CD1c-positive myeloid dendritic cell (primary cell): Measurements from ENCODE around the gene EML1.
"Not testable (repeated sequence)": the region's sequence is repeated elsewhere in the genome, so short reads cannot be mapped to it uniquely, and the experiment has no call there.

ENCODE experiments used
- DNase-seq: peaks from one replicate; pipeline ENCODE4 v3.0.0-alpha.2; 2016; ENCODE audit errors: extremely low spot score

Gene EML1

DNA sequence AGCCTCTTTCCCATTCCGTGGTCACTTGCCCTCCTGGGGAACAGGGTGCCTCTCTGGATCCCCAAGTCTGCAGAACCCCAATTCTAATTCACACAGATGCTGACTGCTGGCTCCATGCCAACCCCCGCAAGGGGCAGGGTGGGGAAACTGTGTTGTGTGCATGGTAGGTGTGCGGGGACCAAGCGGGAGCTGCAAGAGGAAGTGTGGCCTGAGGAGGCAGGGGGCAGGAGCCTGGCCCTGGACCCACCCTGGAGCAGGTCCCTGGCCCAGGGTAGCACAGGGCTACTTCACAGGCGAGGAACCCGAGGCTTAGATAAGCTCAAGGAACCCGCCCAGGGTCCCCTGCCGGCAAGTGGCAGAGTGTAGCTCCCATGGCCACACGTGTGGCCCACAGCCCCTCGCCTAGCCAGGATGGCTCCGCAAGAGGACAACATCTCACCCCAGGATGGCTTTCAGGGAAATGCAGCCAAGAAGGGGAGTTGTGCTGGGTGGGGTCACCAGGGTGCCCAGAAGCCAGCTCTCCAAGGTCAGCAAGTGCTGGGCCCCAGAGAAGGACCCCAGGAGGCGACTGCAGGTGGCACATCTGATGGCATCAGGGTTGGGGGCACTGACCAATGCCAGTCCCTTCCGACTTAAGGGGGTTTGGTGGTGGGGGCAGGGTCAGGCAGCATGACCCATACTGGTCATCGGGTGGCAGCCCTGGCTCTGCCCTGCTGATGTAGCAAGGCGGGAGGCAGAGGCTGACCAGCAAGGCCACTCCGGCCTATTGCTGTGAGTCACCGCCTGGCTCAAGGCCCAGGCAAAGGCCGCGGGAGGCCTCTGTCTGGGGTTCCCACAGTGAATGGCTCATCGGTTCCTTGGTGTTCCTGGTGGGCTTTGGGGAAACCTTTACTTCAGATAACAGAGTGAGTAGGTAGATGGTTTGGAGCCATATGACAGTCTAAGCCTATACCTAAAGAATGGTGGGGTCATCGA is 37.3 kb upstream of the EML1 start:
- DNase-seq = no peak

DNA sequence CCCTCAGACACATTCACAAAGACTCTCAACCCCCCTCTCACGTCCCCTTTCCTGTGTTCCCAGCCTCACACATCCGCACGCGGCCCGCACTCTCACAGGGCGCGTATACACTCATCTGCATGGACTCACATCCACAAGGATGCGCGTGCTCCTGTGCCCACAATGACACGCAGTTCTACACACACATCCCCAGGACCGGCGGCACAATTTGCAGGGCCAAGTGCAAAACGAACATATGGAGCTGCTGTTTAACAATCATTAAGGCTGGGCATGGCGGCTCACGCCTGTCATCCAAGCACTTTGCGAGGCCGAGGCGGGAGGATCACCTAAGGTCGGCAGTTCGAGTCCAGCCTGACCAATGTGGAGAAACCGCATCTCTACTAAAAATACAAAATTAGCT is 36.4 kb upstream of the EML1 start:
- no peak for DNase-seq

DNA sequence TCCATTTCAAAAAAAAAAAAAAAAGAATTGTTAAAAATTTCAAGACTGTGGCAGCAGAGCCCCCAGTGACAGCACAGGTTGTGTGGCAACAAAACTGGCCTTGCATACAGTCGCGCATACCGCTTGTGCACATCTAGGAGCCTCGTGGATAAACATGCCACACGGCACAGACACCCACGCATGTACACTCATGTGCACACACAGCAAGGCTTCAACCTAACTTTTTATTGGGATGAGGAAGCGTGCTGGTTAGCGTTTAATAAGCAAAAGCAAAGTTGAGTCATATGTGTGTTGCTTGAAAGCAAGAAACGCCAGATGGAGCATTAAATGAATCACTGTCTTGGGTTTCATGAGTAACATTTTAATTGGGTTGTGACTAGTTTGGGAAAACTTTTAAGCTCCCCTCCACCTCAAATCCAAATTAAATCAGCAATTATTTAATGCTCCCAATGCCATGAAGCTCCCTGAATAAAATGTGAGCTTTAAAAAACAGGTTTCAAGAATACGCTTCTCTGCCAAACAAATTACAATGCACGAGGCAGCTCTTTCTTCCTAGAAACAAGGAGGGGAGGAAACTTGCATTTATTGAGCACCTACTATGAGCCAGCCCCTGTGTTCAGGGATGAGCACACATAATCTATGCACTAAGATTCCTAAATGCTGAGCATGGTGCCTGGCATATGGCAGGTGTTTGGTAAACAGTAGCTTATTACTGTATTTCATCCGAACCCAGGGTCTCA is 35.7 kb upstream of the EML1 start:
- DNase-seq = no peak

DNA sequence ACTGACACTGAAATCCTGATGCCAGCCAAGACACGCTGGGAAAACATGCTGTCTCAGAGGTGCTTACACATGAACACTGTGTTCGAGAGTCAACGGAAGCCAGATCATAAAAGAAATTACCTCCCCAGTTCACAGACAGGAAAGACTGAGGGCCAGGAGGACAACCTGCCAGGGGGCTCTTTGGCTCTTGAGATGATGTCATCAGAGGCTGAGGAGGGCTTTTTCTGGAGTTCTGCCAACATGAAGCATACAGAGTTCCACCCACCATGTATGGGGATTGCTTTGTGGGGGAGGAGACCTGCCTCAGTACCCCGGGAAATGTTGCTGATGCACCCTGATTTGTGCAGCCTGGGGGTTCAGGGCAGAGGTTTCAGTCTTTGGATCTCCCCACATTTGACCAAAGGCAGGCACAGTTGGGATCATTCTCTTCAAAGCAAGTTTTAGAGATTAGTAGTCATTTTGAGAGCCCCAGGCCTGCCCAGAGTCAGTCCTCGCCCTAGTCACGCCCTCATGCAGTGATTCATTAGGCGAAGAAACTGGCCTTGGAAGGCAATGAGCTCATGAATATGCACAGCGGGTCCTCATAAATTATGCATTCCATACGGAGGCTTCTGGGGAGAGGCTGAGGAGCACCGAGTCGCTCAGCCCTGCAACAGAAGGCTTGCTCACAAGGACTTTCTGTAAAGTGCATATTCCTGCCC is 34.9 kb upstream of the EML1 start:
- DNase-seq = no peak

DNA sequence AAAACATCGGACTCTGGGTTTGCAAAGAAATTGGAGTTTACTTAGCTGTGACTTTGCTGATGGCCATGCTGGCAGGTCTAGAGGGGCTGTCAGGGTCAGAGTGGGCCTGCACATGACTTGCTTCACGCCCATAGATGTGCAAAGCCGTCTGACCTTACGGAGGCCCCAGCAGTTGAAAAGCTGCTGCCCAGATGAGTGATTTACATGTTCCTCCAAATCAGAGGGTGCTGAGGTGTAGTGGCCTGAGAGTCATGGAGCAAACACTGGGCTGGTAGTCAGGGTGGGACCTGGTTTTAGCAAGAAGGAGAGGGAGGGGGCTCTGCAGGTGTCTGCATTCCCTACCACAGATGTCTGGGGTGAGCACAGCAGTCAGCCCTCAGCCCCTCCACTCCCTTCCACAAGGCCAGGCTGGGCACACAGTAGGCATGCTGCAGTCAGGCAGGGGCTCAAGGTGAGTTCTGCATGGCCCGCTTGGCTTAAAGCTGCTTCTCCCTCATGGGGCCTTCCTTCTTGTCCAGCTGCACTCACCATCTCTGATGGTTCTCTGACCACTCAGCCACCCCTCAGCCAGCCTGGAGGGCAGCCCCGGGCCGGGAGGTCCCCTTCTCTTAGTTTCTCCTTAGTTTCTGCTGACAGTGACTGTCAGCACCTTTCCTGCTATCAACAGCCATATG is 34.2 kb upstream of the EML1 start:
- DNase-seq = no peak

DNA sequence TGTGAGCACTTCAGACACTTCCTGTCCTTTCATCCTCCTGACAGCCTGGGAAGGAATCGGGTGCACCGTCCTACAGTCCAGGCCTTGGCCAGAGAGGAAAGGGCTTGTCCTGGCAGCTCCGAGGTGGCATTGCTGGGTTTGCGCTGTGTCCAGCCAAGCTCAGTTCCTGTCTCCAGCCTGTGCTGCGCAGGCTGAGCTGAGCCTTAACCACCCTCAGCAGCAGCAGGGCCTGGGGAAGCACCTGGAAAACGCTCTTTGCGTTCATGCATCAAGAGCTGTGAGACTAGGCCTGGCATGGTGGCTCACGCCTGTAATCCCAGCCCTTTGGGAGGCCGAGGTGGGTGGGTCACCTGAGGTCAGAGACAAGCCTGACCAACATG is 33.7 kb upstream of the EML1 start:
- DNase-seq = no peak

DNA sequence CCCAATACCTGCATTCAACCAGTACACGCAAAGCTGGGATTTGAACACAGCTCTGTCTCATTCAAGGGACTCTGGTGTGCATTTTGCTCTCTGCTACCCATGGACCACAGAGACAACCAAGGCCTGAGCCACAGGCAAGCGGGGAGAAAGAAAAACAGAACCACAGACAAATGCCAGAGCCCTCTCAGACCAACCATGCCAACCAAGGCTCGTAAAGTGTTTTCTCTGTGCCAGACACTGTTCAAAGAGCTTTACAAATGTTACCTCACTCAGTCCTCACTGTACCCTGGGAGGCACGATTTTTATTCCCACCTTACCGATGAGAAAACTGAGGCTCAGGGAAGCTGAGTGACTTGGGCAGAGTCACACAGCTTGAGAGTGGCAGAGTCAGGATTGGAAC is 32.4 kb upstream of the EML1 start:
- DNase-seq = no peak

DNA sequence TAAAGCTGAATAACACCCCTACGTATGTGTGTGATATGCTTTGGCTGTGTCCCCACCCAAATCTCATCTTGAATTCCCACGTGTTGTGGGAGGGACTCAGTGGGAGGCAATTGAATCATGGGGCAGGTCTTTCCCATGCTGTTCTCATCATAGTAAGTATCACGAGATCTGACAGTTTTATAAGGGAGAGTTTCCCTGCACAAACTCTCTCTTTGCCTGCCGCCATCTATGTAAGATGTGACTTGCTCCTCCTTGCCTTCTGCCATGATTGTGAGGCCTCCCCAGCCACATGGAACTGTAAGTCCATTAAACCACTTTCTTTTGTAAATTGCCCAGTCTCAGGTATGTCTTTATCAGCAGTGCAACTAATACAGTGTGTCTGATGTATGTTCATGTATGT is 30.3 kb upstream of the EML1 start:
- not testable (repeated sequence) for DNase-seq

DNA sequence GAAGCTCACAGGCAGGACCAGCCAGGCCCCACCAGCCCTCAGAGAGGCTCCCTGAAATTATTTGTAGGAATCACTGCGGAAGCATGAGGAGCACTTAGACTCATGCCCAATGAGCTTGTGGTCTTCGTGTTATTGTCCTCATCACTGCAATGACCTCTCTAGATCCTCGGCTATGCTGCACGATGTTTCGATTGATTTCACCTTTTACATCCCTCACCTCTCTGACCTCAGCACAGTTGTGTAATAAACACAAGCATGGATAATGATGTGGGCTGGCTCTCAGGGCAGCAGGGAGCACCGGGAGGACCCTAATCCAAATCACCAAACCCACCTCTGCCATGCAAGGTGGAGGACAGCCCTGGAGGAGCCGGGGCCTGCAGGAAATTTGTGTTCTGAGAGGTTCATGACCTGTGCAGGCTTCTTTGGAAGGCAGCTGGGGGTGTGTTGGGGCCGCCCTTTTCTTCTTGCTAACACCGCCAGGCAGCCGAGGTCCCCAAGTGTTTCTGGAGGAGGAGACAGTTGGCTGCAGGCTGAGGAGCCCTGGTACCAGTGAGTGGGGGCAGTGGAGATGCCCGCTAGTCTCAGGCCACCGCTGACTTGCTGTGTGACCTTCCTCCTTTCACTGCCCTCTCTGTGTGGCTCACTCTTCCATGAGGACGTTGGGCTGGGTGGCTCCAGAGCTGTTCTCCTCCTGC is 29.5 kb upstream of the EML1 start:
- DNase-seq = no peak

DNA sequence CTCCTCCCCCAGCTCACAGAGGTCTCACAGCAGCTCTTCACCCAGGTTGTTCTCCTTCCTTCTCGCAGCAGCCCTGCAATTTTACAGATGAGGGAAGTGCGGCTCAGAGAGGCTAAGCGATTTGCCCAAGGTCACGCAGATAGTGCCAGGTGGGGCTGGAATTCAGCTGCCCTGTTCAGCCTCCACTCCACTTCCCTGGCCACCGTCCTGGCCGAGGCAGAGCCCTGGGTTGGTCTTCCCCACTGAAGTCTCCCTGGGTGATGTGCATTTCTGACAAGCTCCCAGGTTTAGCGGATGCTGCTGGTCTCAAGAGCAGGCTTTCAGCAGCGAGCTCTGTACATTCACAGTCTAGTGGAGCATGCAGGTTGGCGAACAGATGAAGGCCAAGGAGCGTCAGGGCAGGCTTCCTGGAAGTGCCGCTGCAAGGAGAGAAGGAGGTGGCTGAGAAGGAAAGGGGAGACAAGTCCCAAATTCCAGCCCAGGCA is 28.9 kb upstream of the EML1 start:
- no peak for DNase-seq

DNA sequence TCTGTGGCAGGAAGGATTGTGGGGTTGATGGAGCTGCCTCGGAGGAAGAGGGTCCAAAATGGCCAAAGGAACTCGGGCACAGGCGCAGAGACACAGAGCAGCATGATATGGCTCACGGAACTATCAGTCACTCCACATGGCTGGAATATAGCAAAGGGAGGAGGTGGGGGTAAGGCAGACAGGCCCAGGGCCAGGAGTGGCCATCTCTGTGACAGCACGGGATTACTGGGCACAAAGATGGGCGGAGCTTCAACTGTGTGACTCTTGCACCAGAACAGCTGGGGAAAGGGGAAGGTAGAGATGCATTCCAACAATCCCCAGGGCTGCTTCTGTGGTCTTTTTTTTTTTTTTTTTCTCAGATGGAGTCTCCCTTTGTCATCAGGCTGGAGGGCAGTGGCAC is 24.8 kb upstream of the EML1 start:
- no peak for DNase-seq

DNA sequence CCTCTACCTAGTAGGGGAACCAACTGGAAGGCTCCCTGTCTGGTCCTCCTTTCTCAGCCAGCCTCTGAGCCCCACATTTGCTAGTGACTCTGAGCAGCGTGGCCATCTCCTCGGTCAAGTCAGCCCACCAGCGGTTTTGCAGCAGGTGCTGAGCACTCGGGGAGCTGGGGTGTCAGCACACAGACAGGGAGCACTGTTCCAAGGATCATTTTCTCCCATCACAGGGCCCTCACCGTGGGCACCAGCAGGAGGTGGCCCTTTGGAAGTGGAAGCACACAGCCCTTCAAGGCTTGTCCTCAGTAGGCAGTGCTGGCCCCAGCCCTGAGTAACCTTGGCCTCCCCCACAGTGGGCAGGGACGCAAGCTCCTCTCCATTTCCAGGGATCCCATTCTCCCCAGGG is 24.1 kb upstream of the EML1 start:
- DNase-seq = no peak

DNA sequence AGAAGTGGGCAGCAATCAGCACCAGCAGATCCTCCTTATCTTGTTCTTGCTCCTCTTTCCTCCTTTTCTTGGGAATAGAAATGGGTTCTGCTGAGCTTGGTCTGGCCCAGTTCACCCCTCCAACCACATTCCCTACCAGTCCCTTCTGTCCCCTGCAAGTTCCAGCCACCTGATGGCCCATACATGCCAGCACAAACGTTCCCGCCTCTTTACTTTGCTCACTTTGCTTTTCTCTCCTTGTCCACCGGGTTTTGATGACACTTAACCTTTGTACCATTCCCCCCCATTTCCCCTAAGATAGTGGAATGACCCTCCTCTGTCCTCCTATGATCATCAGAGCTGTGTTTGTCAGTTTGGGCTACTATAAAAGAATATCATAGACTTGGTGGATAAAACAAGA is 23.4 kb upstream of the EML1 start:
- DNase-seq = no peak

DNA sequence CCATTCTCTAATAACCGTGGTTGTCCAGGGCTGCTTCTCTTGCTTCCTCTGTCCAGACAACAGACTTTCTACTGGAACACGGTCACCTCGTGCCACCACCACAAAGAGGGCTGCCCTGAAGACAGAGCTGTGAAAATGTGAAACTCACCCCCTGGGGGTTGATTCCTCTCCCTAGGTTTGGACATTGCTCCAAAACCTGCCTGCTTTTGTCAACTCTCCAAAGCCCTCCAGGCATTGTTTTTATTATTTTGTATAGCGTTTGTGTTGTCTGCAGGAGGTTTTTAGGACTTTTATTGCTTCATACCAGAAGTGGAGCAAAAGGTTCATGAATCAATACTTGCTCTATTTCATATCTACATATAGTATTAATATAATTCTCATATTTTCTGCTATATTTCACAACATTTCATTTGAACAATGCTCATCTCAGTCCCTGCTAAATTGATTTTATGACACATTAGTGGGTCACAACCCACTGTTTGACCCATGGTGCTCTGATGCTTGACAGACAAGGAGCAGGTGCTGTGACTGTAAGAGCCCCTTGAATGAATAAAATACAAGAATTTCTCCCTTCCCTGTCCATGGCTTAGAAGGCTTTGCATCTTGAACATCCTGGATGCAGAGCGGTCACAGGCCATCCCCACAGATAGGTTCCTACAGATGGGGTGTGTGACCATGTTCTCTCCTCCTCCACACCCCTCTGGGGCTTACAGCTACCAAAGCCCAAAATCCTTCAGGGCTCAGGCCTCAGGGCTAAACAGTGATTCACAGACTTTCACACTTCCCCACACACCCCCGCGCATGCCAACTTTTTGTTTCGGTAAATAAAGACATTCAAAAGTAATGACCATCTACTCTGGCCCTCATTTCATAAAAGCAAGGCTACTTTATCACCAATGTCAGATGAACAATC is 20.6 kb upstream of the EML1 start:
- DNase-seq = no peak

DNA sequence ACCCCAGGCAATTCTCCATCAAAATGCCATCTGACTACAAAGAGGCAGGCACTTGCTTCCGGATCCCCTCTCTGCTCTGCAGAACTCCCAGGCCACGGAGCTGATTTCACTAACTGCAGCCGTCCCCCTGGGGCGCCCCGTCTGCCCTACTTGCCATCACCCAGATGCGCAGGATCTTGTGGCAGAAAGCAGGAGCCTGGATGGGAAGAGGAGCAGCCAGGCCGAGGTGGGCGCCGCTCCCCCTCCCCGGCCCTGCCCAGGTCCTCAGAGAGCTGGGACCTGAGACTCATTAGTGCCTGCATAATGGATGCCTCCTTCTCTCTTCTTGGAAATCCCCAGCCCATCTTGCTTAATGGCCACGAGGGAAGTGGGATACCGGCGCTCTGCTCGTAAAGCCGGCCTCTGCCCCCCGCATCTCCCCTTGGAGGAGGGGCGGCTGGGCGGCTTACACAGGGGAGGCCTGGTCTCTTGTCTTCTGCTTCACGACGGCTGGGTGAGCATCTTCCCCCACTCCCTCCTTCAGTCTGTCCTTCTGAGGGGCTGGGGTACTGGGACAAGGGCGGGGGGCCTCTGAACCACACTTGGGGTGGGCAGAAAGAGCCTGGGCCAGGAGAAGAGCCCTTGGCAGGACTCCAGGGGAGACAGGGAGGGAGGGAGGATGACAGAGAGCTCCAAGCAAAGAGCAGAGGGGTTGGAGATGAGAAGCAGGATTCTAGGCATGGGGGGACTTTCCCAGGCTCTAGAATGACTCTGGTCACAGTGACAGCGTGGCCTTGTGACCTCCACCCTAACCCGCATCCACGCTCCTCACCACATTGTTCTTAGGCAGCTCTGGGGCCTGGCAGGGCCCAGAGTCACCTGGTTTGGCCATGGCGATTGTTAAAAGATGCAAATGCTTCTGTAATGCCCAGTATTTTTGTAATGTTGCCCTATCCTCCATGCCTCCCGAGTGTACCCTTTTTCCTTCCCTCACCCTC is 19.4 kb upstream of the EML1 start:
- no peak for DNase-seq

DNA sequence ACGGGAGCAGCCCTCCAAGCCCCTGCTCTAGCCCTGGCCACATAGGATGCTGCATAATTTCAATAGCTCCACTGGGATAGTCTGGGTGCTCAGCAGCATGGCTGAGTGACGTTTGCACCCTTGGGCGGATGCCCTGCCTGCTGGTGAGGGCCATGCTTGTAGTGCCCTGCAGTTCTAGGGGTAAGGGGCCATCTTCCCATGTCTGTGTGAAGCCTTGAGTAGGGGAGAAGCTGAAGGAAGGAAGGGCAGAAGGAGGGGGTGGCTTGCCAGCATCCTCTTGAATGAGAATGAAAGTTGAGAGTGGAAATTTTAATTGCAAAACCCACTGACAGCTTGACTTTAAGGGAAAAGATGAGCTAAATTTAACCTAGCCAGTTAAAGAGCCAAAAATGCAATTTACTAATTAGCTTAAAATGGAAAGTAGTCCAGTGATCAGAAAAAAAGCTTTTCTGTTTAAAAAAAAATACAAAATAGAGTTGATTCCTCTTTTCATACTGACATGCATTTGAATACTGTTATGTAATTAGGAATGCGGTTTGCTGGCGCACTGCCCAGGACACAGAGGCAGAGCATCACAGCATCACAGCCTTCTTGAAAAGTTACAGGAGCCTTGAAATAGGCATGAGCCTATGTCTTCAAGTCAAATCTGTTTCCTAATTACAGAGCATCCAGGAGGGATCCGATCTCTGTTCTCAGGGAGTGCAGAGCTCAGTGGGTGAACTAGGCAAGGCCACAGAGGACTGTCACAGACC is 18.5 kb upstream of the EML1 start:
- no peak for DNase-seq

DNA sequence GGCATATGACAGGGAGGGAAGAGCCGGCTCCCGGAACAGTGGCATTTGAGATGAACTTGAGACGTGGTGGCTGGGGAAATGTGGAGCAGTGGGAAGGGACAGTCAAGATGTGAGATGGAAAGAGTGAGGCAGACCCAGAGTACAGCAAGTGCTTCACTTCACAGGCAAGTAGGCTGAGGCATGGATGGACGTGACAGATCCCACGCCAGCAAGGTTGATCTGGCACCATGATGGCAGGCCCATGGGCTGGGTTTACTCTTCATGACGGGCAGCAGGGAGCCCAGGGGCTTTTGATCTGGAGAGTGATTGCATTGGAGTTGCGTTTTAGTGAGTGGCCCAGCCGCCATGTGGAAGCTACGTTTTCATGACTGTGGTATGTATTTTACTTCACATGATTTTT is 17.9 kb upstream of the EML1 start:
- DNase-seq = no peak

DNA sequence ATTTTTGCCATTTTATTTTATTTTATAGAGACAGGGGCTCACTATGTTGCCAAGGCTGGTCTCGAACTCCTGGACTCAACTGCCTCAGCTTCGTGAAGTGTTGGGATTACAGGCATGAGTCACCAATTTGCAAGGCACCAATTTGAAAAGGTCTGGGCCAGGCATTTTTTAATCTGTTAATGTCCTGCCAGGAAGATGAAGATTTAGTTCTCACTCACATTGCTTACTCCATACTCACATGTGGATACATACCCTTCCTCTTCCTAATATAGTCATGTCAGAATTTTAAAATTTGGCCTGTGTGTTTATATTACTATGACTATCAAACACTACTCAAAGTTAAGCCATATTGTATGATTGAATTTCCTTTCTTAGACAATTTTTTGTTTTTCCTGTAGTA is 15.3 kb upstream of the EML1 start:
- no peak for DNase-seq
